Duodenal mucosa (tissue), 2 donors: ENCODE measurements around the gene SPIRE1.

Source experiments
- H3K27ac ChIP-seq: one replicate; pipeline ENCODE4 v1.7.0; 2013; ENCODE audit warnings: low read depth, low read length
- H3K27me3 ChIP-seq, 2 donors: one replicate each; pipeline ENCODE4 v1.7.0; 2013; ENCODE audit warnings: low read length in 2 of 2, control low read depth in 1 of 2; ENCODE audit not compliant: insufficient read depth in 2 of 2, control insufficient read depth in 1 of 2
- H3K36me3 ChIP-seq, 2 donors: one replicate each; pipeline ENCODE4 v1.7.0; 2013; ENCODE audit warnings: low read length in 2 of 2, control low read depth in 1 of 2; ENCODE audit not compliant: insufficient read depth in 2 of 2, control insufficient read depth in 1 of 2
- H3K4me1 ChIP-seq, 2 donors: one replicate each; pipeline ENCODE4 v1.7.0; 2013; ENCODE audit warnings: low read length in 2 of 2, control low read depth in 1 of 2; ENCODE audit not compliant: insufficient read depth in 2 of 2, control insufficient read depth in 1 of 2
- H3K4me3 ChIP-seq, 2 donors: one replicate each; pipeline ENCODE4 v1.7.0; 2013; ENCODE audit warnings: low read length in 2 of 2, low read depth in 1 of 2
- H3K9ac ChIP-seq, 2 donors: one replicate each; pipeline ENCODE4 v1.7.0; 2013; ENCODE audit warnings: low read length in 2 of 2, low read depth in 1 of 2
- H3K9me3 ChIP-seq, 2 donors: one replicate each; pipeline ENCODE4 v1.7.0; 2013; ENCODE audit warnings: low read length in 2 of 2, control low read depth in 1 of 2; ENCODE audit not compliant: control insufficient read depth in 1 of 2

Gene SPIRE1

DNA sequence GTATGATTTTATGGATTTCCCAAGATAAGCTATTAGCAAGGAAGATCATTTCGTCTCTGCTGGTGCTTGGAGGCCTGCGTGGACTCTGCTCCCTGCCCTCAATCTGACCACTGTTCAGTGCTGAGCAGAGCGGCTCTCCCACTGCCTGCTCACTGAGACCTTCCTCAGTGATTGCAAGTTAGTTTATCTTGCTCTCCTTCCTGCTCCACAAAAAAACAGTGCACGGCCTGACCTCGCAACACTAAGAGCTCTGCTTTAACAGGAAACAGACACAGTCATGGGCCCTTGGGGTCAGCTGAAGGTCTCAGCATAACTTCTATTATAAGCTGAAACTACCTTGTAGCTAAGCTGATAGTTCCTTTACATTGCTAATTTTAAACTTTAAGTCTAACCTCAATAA is 197.0 kb downstream of the SPIRE1 start:
- Histone ChIP-seq H3K4me1 (peaks cover 0 to 9% of the 10 kb centered on the region in 2 donors), H3K9ac (no peak overlapping the region), H3K9me3 (no peaks in the 10 kb centered on the region), H3K27me3 (no peaks in the 10 kb centered on the region), H3K27ac (no peak overlapping the region), H3K4me3 (no peak overlapping the region), H3K36me3 (no peaks in the 10 kb centered on the region)

- H3K27me3 ChIP-seq: no peaks in the 10 kb centered on the region
- no peak overlapping the region for H3K9ac ChIP-seq
- no peak overlapping the region for H3K4me3 ChIP-seq
- no peak overlapping the region for H3K27ac ChIP-seq
- peaks cover 0 to 9% of the 10 kb centered on the region in 2 donors for H3K4me1 ChIP-seq
- H3K9me3 ChIP-seq: no peaks in the 10 kb centered on the region
- H3K36me3 ChIP-seq: no peaks in the 10 kb centered on the region
Observed at GRCh38 chr18:12458771-12459170, 199.1 kb downstream of the SPIRE1 start.

DNA sequence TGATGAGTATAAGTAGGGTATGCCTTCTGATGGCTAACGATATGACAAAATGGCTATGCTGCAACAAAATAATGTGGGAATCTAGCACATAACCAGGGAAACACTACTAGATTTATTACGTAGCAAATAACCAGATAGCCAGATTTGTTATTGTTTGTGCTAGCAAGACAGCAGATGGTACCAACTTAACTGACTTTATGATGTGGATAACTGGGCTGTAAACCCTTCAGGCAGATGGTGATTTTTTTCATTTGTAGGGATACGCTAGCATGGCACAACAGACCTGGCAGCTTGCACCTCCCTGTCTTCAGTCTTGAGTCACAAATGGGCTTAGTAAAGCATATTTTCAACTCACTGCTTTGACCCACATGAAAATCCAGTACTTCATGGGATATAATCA is 201.5 kb downstream of the SPIRE1 start:
- Histone ChIP-seq H3K27ac (no peak overlapping the region), H3K9me3 (no peaks in the 10 kb centered on the region), H3K4me3 (no peak overlapping the region), H3K4me1 (peaks cover 0 to 9% of the 10 kb centered on the region in 2 donors), H3K9ac (no peak overlapping the region), H3K27me3 (no peaks in the 10 kb centered on the region), H3K36me3 (no peaks in the 10 kb centered on the region)

GRCh38 chr18:12455496-12455895 is 202.4 kb downstream of the SPIRE1 start:
- Histone ChIP-seq H3K4me3 (no peak overlapping the region), H3K9me3 (no peaks in the 10 kb centered on the region), H3K27ac (no peak overlapping the region), H3K9ac (no peak overlapping the region), H3K4me1 (no peaks in the 10 kb centered on the region), H3K27me3 (no peaks in the 10 kb centered on the region), H3K36me3 (no peaks in the 10 kb centered on the region)

GRCh38 chr18:12452784-12453183 is 205.1 kb downstream of the SPIRE1 start:
- Histone ChIP-seq H3K9ac (no peak overlapping the region), H3K4me3 (no peak overlapping the region), H3K36me3 (peaks cover 0 to 5% of the 10 kb centered on the region in 2 donors), H3K4me1 (no peaks in the 10 kb centered on the region), H3K9me3 (no peaks in the 10 kb centered on the region), H3K27me3 (no peaks in the 10 kb centered on the region), H3K27ac (no peak overlapping the region)

- peaks cover 0 to 5% of the 10 kb centered on the region in 2 donors for H3K36me3 ChIP-seq
- no peak overlapping the region for H3K27ac ChIP-seq
- no peaks in the 10 kb centered on the region for H3K4me1 ChIP-seq
- no peaks in the 10 kb centered on the region for H3K9me3 ChIP-seq
- H3K9ac ChIP-seq: no peak overlapping the region
- H3K27me3 ChIP-seq: no peaks in the 10 kb centered on the region
- no peak overlapping the region for H3K4me3 ChIP-seq
Observed at GRCh38 chr18:12451428-12451827, 206.5 kb downstream of the SPIRE1 start.

DNA sequence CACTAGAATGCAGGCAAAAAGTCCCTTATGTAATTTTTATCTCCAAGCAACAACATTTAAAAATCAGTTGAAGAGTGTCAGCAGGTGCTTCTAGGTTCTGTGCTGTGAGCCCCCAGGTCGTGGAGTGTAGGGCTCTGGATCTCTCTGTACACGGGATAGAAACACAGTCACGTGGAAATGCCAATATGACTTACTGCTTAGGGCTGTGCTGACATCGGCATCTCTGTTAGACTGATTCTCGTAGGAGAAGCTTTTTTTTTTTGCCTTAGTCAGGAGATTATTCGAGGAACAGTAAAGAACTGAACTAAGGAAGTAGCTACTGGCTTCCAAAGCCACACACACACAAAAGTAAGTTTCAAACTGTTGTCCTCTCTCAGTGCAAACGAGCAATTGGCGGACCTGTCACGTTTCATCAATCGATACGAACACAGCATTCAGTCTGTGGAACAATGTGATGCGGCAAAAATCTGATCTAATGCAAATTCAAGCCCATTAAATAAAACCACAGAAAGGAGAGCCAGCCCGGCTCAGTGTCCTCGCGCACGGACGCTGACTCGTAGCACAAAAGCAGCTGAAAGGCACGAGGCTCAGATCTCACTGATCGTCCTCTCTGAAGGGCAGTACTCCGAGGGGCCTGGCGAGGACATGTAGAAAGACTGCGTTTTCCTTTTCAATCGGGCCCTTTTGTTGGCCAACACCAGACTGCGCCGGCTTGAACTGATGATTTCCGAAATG is 208.7 kb downstream of the SPIRE1 start:
- no peak overlapping the region for H3K4me3 ChIP-seq
- H3K4me1 ChIP-seq: no peaks in the 10 kb centered on the region
- no peak overlapping the region for H3K9ac ChIP-seq
- peaks cover 0 to 5% of the 10 kb centered on the region in 2 donors for H3K36me3 ChIP-seq
- no peak overlapping the region for H3K27ac ChIP-seq
- no peaks in the 10 kb centered on the region for H3K27me3 ChIP-seq
- no peaks in the 10 kb centered on the region for H3K9me3 ChIP-seq

GRCh38 chr18:12445554-12445953 is 212.4 kb downstream of the SPIRE1 start:
- H3K9me3 ChIP-seq: peaks cover 0 to 8% of the 10 kb centered on the region in 2 donors
- no peak overlapping the region for H3K27ac ChIP-seq
- H3K27me3 ChIP-seq: no peaks in the 10 kb centered on the region
- H3K9ac ChIP-seq: no peak overlapping the region
- H3K36me3 ChIP-seq: peaks cover 0 to 5% of the 10 kb centered on the region in 2 donors
- no peak overlapping the region for H3K4me3 ChIP-seq
- H3K4me1 ChIP-seq: no peaks in the 10 kb centered on the region

GRCh38 chr18:12443551-12443950 is 214.4 kb downstream of the SPIRE1 start:
- no peak overlapping the region for H3K27ac ChIP-seq
- H3K27me3 ChIP-seq: no peaks in the 10 kb centered on the region
- no peaks in the 10 kb centered on the region for H3K36me3 ChIP-seq

DNA sequence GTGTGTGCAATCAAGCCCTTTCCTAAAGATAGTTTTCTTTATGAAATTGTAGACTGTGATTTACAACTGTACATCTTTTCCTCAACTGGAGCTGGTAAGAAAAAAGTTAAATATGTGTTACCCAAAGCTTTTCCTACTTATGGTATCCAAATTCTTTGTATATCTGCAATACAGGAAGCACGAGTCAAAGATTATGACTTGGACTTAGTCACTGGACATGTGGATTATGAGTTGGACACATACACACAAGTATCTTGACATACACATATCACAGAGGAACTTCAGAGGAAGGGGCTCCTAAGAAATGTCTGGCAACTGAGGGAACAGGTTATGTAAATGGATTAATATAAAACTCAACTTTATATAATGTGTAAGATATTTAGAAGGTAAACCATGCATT is 215.0 kb downstream of the SPIRE1 start:
- H3K27me3 ChIP-seq: no peaks in the 10 kb centered on the region
- H3K4me1 ChIP-seq: no peaks in the 10 kb centered on the region
- no peaks in the 10 kb centered on the region for H3K36me3 ChIP-seq
- peaks cover 0 to 8% of the 10 kb centered on the region in 2 donors for H3K9me3 ChIP-seq
- H3K9ac ChIP-seq: no peak overlapping the region
- H3K27ac ChIP-seq: no peak overlapping the region
- H3K4me3 ChIP-seq: no peak overlapping the region

More at GRCh38 chr18:12443551-12443950, 214.4 kb downstream of the SPIRE1 start:
- Histone ChIP-seq H3K9ac (no peak overlapping the region), H3K4me3 (no peak overlapping the region), H3K9me3 (peaks cover 0 to 8% of the 10 kb centered on the region in 2 donors), H3K4me1 (no peaks in the 10 kb centered on the region)
